SU-DHL-6 (cell line): ENCODE measurements around the gene GRIK3.

Source experiments
- H2AFZ ChIP-seq: fragments of 200-600 bp; sonication (generic); 2 replicates; pipeline ENCODE4 v1.6.1; 2014; ENCODE audit warnings: low read depth, mild to moderate bottlenecking, moderate library complexity, mixed read lengths, antibody characterized with exemption, low read length; ENCODE audit not compliant: severe bottlenecking
- H3F3A ChIP-seq: fragments of 200-600 bp; shearing (Covaris generic); 2 replicates; pipeline ENCODE4 v1.6.0; 2016; ENCODE audit warnings: antibody characterized with exemption, mild to moderate bottlenecking; ENCODE audit not compliant: insufficient read depth
- H3K27ac ChIP-seq: fragments of 200-600 bp; sonication (generic); 2 replicates; pipeline ENCODE4 v1.5.1; 2016; ENCODE audit warnings: low read depth, mild to moderate bottlenecking, low read length, moderate library complexity, mixed read lengths
- H3K27me3 ChIP-seq: fragments of 200-600 bp; sonication (generic), shearing (Covaris generic); 2 replicates; pipeline ENCODE4 v1.6.0; 2014; ENCODE audit warnings: mild to moderate bottlenecking, low read length
- H3K36me3 ChIP-seq: fragments of 200-600 bp; sonication (generic); 2 replicates; pipeline ENCODE4 v1.6.1; 2014; ENCODE audit warnings: mild to moderate bottlenecking, low read length, mixed read lengths
- H3K4me2 ChIP-seq: fragments of 300-600, 200-600 bp; shearing (Covaris generic), sonication (generic); 2 replicates; pipeline ENCODE4 v1.6.0; 2014; ENCODE audit warnings: low read length, low read depth, mild to moderate bottlenecking; ENCODE audit not compliant: poor library complexity, severe bottlenecking
- H3K4me3 ChIP-seq: fragments of 200-600 bp; sonication (generic); 2 replicates; pipeline ENCODE4 v1.5.1; 2014; ENCODE audit warnings: antibody characterized with exemption, low read length, mild to moderate bottlenecking, mixed read lengths; ENCODE audit not compliant: insufficient read depth, poor library complexity, severe bottlenecking
- H3K79me2 ChIP-seq: fragments of 200-600 bp; sonication (generic); 2 replicates; pipeline ENCODE4 v1.6.1; 2014; ENCODE audit warnings: mild to moderate bottlenecking, low read length, moderate library complexity; ENCODE audit not compliant: insufficient read depth
- H3K9ac ChIP-seq: fragments of 200-600 bp; sonication (generic); 2 replicates; pipeline ENCODE4 v1.7.0; 2014; ENCODE audit warnings: mild to moderate bottlenecking, low read length
- H3K9me2 ChIP-seq: fragments of 200-600 bp; sonication (generic); replicated peaks from 2 replicates; pipeline ENCODE4 v1.6.1; 2014; ENCODE audit warnings: low read length; ENCODE audit not compliant: insufficient read depth
- H3K9me3 ChIP-seq: fragments of 200-600 bp; sonication (generic); 2 replicates; pipeline ENCODE4 v1.6.1; 2014; ENCODE audit warnings: low read length, mixed read lengths; ENCODE audit not compliant: insufficient read depth
- H4K20me1 ChIP-seq: fragments of 200-600 bp; sonication (generic); 2 replicates; pipeline ENCODE4 v1.6.1; 2014; ENCODE audit warnings: low read depth, mild to moderate bottlenecking, antibody characterized with exemption, low read length, moderate library complexity, mixed read lengths
- CTCF ChIP-seq: fragments of 200-600 bp; sonication (generic); IDR thresholded peaks from one replicate; pipeline ENCODE4 v1.5.1; 2017; ENCODE audit warnings: antibody characterized with exemption, mild to moderate bottlenecking, low read length, moderate library complexity; ENCODE audit not compliant: insufficient read depth, poor library complexity, severe bottlenecking
- EZH2phosphoT487 ChIP-seq: fragments of 200-600 bp; sonication (generic), shearing (Covaris generic); conservative IDR thresholded peaks from 2 replicates; pipeline ENCODE4 v1.6.1; 2018; ENCODE audit warnings: mild to moderate bottlenecking, antibody characterized with exemption, low read length, moderate library complexity, mixed read lengths

GRIK3 gene

GRCh38 chr1:36844917-36845316 is 189.4 kb downstream of the GRIK3 start:
- Histone ChIP-seq H2AFZ (no peak overlapping the region), H3K36me3 (no peaks in the 10 kb centered on the region), H3K27me3 (no peaks in the 10 kb centered on the region), H3K9me3 (no peaks in the 10 kb centered on the region), H3K4me3 (no peak overlapping the region), H3K9me2 (no peaks in the 10 kb centered on the region), H3K4me2 (no peak overlapping the region), H3K27ac (no peak overlapping the region), H3F3A (no peaks in the 10 kb centered on the region), H3K79me2 (no peaks in the 10 kb centered on the region), H3K9ac (no peak overlapping the region), H4K20me1 (no peaks in the 10 kb centered on the region)
- no peak for TF ChIP-seq EZH2phosphoT487
- no peak for TF ChIP-seq CTCF

DNA sequence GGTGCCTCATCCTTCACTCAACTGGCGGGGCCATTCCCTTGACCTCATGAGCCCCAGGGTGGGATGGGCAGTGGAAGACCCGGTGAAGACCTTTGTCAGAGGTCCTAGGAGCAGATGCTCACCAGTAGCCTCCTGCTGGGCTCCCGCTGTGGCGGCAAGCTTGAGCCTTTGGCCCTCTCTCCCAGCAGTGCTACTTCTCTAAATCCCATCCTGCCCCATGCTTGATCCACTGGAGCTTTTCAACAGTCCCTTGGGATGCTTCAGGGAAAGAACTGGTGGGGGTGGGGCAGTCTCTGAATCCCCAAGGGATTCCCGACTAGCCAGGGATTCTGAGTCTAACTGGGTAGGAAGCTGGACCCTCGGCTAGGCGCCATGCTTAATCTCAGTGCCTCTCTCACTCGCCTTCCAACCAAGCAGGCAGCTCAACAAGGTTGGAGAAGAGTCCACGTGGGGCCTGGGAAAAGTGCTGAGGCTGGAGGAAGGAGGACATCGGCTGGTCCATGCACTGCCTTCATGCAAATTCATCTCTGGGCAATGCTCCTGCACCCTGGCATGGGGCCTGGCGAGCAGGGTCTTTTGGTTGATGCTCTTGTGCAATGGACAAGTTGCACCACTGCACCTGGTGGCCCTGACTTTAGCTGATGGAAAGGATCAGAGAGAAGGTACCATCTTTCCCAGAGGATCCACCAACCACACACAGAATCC is 190.3 kb downstream of the GRIK3 start:
- Histone ChIP-seq H3K9me2 (no peaks in the 10 kb centered on the region), H3K36me3 (no peaks in the 10 kb centered on the region), H3K27me3 (no peaks in the 10 kb centered on the region), H3K4me3 (no peak overlapping the region), H3K4me2 (no peak overlapping the region), H4K20me1 (no peaks in the 10 kb centered on the region), H3K9me3 (no peaks in the 10 kb centered on the region), H3K79me2 (no peaks in the 10 kb centered on the region), H2AFZ (no peak overlapping the region), H3K27ac (no peak overlapping the region), H3K9ac (no peak overlapping the region), H3F3A (no peaks in the 10 kb centered on the region)
- no peak for TF ChIP-seq EZH2phosphoT487
- TF ChIP-seq CTCF, result no peak

- Histone ChIP-seq H3K9ac (no peak overlapping the region), H4K20me1 (no peaks in the 10 kb centered on the region), H3K27me3 (no peaks in the 10 kb centered on the region), H3K9me3 (no peaks in the 10 kb centered on the region), H3F3A (no peaks in the 10 kb centered on the region), H3K4me2 (no peak overlapping the region), H3K9me2 (no peaks in the 10 kb centered on the region), H3K27ac (no peak overlapping the region), H2AFZ (no peak overlapping the region), H3K79me2 (no peaks in the 10 kb centered on the region), H3K4me3 (no peak overlapping the region), H3K36me3 (no peaks in the 10 kb centered on the region)
- TF ChIP-seq EZH2phosphoT487 (no peak), CTCF (no peak)
Measured at GRCh38 chr1:36843027-36843426, 191.3 kb downstream of the GRIK3 start.
